Liver (tissue), 9 donors: ENCODE measurements around the gene FLAD1. TPM values are rescaled to one million over a fixed set of nuclear protein-coding genes. Genes with fewer than 3 reads are reported as not detected.

Experiments
- DNase-seq: peaks from one replicate; pipeline ENCODE4 v3.0.0-alpha.2; 2017; ENCODE audit warnings: low spot score
- H3K27ac ChIP-seq, 2 donors: one replicate each; pipeline ENCODE4 v1.7.0; 2013; ENCODE audit warnings: inconsistent platforms in 2 of 2, low read length in 2 of 2, control low read depth in 1 of 2, low read depth in 1 of 2, mild to moderate bottlenecking in 1 of 2
- H3K27me3 ChIP-seq, 4 donors: one replicate each; pipeline versions ENCODE4 v1.6.1 to v1.7.0; 2013; ENCODE audit warnings: low read length in 3 of 4, inconsistent platforms in 1 of 4, mild to moderate bottlenecking in 1 of 4, moderate library complexity in 1 of 4; ENCODE audit not compliant: control insufficient read depth in 4 of 4, insufficient read depth in 4 of 4
- H3K36me3 ChIP-seq, 4 donors: one replicate each; pipeline versions ENCODE4 v1.6.1 to v1.7.0; 2013; ENCODE audit warnings: low read length in 3 of 4, mild to moderate bottlenecking in 3 of 4, low read depth in 1 of 4, moderate library complexity in 1 of 4; ENCODE audit not compliant: control insufficient read depth in 4 of 4, insufficient read depth in 3 of 4
- H3K4me1 ChIP-seq, 4 donors: one replicate each; pipeline versions ENCODE4 v1.6.1 to v1.7.0; 2013; ENCODE audit warnings: low read length in 3 of 4, mild to moderate bottlenecking in 3 of 4, moderate library complexity in 1 of 4; ENCODE audit not compliant: control insufficient read depth in 4 of 4, insufficient read depth in 4 of 4
- H3K4me3 ChIP-seq, 3 donors: one replicate each; pipeline versions ENCODE4 v1.6.1 to v1.7.0; 2013; ENCODE audit warnings: low read length in 3 of 3, control low read depth in 1 of 3, low read depth in 1 of 3, mild to moderate bottlenecking in 1 of 3
- H3K9ac ChIP-seq, 2 donors: one replicate each; pipeline ENCODE4 v1.7.0; 2013; ENCODE audit warnings: low read length in 2 of 2, mild to moderate bottlenecking in 2 of 2, moderate library complexity in 2 of 2, control low read depth in 1 of 2, low read depth in 1 of 2
- H3K9me3 ChIP-seq, 4 donors: one replicate each; pipeline versions ENCODE4 v1.6.1 to v1.7.0; 2013; ENCODE audit warnings: low read length in 3 of 4; ENCODE audit not compliant: control insufficient read depth in 4 of 4
- EGR1 ChIP-seq, 2 donors: IDR thresholded peaks; 2 replicates each; pipeline ENCODE4 v1.6.1; 2016 to 2018; ENCODE audit warnings: antibody characterized with exemption in 2 of 2, low read depth in 2 of 2
- FOXA1 ChIP-seq: IDR thresholded peaks from 2 replicates; pipeline ENCODE4 v1.6.1; 2016; ENCODE audit warnings: antibody characterized with exemption
- FOXA2 ChIP-seq: IDR thresholded peaks from 2 replicates; pipeline ENCODE4 v1.6.1; 2016; ENCODE audit warnings: antibody characterized with exemption
- GABPA ChIP-seq, 2 donors: IDR thresholded peaks in 1 of 2; conservative IDR thresholded peaks in 1 of 2; 2 replicates each; pipeline ENCODE4 v1.6.1; 2016; ENCODE audit warnings: antibody characterized with exemption in 2 of 2, mild to moderate bottlenecking in 1 of 2, moderate library complexity in 1 of 2
- HNF4A ChIP-seq, 2 donors: conservative IDR thresholded peaks; 2 replicates each; pipeline ENCODE4 v1.6.1; 2016; ENCODE audit warnings: antibody characterized with exemption in 2 of 2, mild to moderate bottlenecking in 2 of 2
- HNF4G ChIP-seq: IDR thresholded peaks from 2 replicates; pipeline ENCODE4 v1.6.1; 2016; ENCODE audit warnings: antibody characterized with exemption
- JUND ChIP-seq, 2 donors: IDR thresholded peaks; 2 replicates each; pipeline ENCODE4 v1.6.1; 2016; ENCODE audit warnings: antibody characterized with exemption in 2 of 2
- MAX ChIP-seq: IDR thresholded peaks from 2 replicates; pipeline ENCODE4 v1.6.1; 2016; ENCODE audit warnings: antibody characterized with exemption
- NR2F2 ChIP-seq: IDR thresholded peaks from 2 replicates; pipeline ENCODE4 v1.6.1; 2016; ENCODE audit warnings: antibody characterized with exemption
- RAD21 ChIP-seq, 2 donors: IDR thresholded peaks; 2 replicates each; pipeline ENCODE4 v1.6.1; 2016; ENCODE audit warnings: antibody characterized with exemption in 2 of 2, mild to moderate bottlenecking in 2 of 2
- REST ChIP-seq: IDR thresholded peaks from 2 replicates; pipeline ENCODE4 v1.6.1; 2016; ENCODE audit warnings: antibody characterized with exemption, mild to moderate bottlenecking
- RXRA ChIP-seq, 2 donors: IDR thresholded peaks; 2 replicates each; pipeline ENCODE4 v1.6.1; 2017 to 2018; ENCODE audit warnings: antibody characterized with exemption in 2 of 2, mild to moderate bottlenecking in 1 of 2
- SP1 ChIP-seq: IDR thresholded peaks from 2 replicates; pipeline ENCODE4 v1.6.1; 2018; ENCODE audit warnings: antibody characterized with exemption, mild to moderate bottlenecking
- TAF1 ChIP-seq: conservative IDR thresholded peaks from 2 replicates; pipeline ENCODE4 v1.6.1; 2016; ENCODE audit warnings: antibody characterized with exemption, mild to moderate bottlenecking
- YY1 ChIP-seq: IDR thresholded peaks from 2 replicates; pipeline ENCODE4 v1.6.1; 2016; ENCODE audit warnings: antibody characterized with exemption, mild to moderate bottlenecking
- ZBTB33 ChIP-seq: IDR thresholded peaks from 2 replicates; pipeline ENCODE4 v1.6.1; 2016; ENCODE audit warnings: antibody characterized with exemption
- whole genome bisulfite sequencing: extraction: QIAGEN DNeasy Blood & Tissue Kit; methylation state at CpG from one replicate; pipeline ENCODE4 v1.1.7; 2013; 5-methylcytosine and 5-hydroxymethylcytosine counted together
- polyA plus RNA-seq, 2 donors: library from polyadenylated mRNA; stranded (reverse) in 1 of 2; unstranded in 1 of 2; fragments of 200-250 nt in 1 of 2; fragments of >200 nt in 1 of 2; fragmentation: Nextera tagmentation in 1 of 2; extraction: Ambion mirVana in 1 of 2; gene quantifications; one replicate each; pipeline versions ENCODE4 v1.2.1 to v1.2.3, GENCODE V29; 2013 to 2015
- total RNA-seq, 2 donors: library from RNA; depleted of rRNA; stranded (reverse); fragments of >200 nt; gene quantifications; one replicate each; pipeline ENCODE4 v1.2.3, GENCODE V29; 2014
- donor health status: healthy.
- donor health status: healthy.
- donor health status: healthy.
- donor health status: healthy.
- donor health status: healthy.

The FLAD1 gene
- total and polyA plus RNA-seq, 4 donors = 10.4 to 31.6 (median 22.5) TPM

- DNase-seq = no peak
- WGBS = 92% methylated on average over 6 of the region's 6 CpGs
- no peak for TF ChIP-seq FOXA1
- TF ChIP-seq FOXA2 = no peak
- TF ChIP-seq GABPA (IDR thresholded peaks at IDR 0.05 in 1 of 2, conservative IDR thresholded peaks at IDR 0.05 in 1 of 2) = no peak
- TF ChIP-seq RAD21 (IDR thresholded peaks at IDR 0.05) = no peak
- no peak for TF ChIP-seq HNF4A (conservative IDR thresholded peaks at IDR 0.05)
- no peak for TF ChIP-seq ZBTB33
- TF ChIP-seq EGR1 (IDR thresholded peaks at IDR 0.05; ENCODE audit: low read depth in 2 of 2) = no peak
- no peak for TF ChIP-seq MAX
- no peak for TF ChIP-seq SP1
- no peak for TF ChIP-seq YY1
- no peak for TF ChIP-seq NR2F2
- TF ChIP-seq TAF1 = no peak
- no peak for TF ChIP-seq REST
- TF ChIP-seq JUND (IDR thresholded peaks at IDR 0.05) = no peak
- no peak for TF ChIP-seq HNF4G
- TF ChIP-seq RXRA (IDR thresholded peaks at IDR 0.05) = no peak
- H3K36me3 ChIP-seq = peaks cover 7 to 50% (median 35%) of the 10 kb centered on the region in 4 donors
- H3K9me3 ChIP-seq = no peaks in the 10 kb centered on the region
- H3K9ac ChIP-seq = no peak overlapping the region
- no peak overlapping the region for H3K4me3 ChIP-seq
- peaks cover 2 to 41% (median 24%) of the 10 kb centered on the region in 4 donors for H3K4me1 ChIP-seq
- H3K27ac ChIP-seq = peak overlapping the region in 1 of 2 donors; percentile 33
- no peaks in the 10 kb centered on the region for H3K27me3 ChIP-seq
Observed at GRCh38 chr1:154964359-154964758, 18.8 kb upstream of the FLAD1 start.

GRCh38 chr1:154966111-154966510 is 17.0 kb upstream of the FLAD1 start:
- no peak overlapping the region for H3K27ac ChIP-seq
- peaks cover 9 to 46% (median 23%) of the 10 kb centered on the region in 4 donors for H3K4me1 ChIP-seq
- WGBS = 92% methylated on average over 7 of the region's 7 CpGs
- no peak overlapping the region for H3K9ac ChIP-seq
- no peaks in the 10 kb centered on the region for H3K27me3 ChIP-seq
- peaks cover 7 to 48% (median 35%) of the 10 kb centered on the region in 4 donors for H3K36me3 ChIP-seq
- no peak for DNase-seq
- no peaks in the 10 kb centered on the region for H3K9me3 ChIP-seq
- no peak overlapping the region for H3K4me3 ChIP-seq
- TF ChIP-seq YY1 (no peak), FOXA1 (no peak), FOXA2 (no peak)
